Vagina (tissue), 2 donors: ENCODE data around the gene AGT.

Source experiments
- POLR2AphosphoS5 ChIP-seq, 2 donors: sonication (generic); formaldehyde crosslinking; IDR thresholded peaks; one replicate each; pipeline ENCODE4 v1.9.0; 2017; ENCODE audit warnings: antibody characterized with exemption in 2 of 2, mild to moderate bottlenecking in 2 of 2, low read depth in 1 of 2; ENCODE audit not compliant: insufficient read depth in 1 of 2
- TF ChIP-seq, protein P1 (sequence below), 3 experiments: fragments of 450-650 bp in 2 of 3; fragments of 200-600 bp in 1 of 3; sonication (generic) in 1 of 3; IDR thresholded peaks; one replicate each; pipeline ENCODE4 v1.5.1; 2017 to 2019; ENCODE audit warnings: antibody characterized with exemption in 3 of 3, mild to moderate bottlenecking in 2 of 3, moderate library complexity in 2 of 3

- TF ChIP-seq, protein P1, sequence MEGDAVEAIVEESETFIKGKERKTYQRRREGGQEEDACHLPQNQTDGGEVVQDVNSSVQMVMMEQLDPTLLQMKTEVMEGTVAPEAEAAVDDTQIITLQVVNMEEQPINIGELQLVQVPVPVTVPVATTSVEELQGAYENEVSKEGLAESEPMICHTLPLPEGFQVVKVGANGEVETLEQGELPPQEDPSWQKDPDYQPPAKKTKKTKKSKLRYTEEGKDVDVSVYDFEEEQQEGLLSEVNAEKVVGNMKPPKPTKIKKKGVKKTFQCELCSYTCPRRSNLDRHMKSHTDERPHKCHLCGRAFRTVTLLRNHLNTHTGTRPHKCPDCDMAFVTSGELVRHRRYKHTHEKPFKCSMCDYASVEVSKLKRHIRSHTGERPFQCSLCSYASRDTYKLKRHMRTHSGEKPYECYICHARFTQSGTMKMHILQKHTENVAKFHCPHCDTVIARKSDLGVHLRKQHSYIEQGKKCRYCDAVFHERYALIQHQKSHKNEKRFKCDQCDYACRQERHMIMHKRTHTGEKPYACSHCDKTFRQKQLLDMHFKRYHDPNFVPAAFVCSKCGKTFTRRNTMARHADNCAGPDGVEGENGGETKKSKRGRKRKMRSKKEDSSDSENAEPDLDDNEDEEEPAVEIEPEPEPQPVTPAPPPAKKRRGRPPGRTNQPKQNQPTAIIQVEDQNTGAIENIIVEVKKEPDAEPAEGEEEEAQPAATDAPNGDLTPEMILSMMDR (IDR thresholded peaks at IDR 0.05), result no peak
- no peak for TF ChIP-seq POLR2AphosphoS5 (IDR thresholded peaks at IDR 0.05; ENCODE audit: insufficient read depth in 1 of 2, low read depth in 1 of 2)
These were observed 38.5 kb upstream of the AGT start for GRCh38 chr1:230752407-230752806.
